Panc1 (cell line): ENCODE data around the gene POMT2. TPM values are rescaled to one million over a fixed set of nuclear protein-coding genes. Genes with fewer than 3 reads are reported as not detected.
A peak's percentile ranks its signal among the peaks of the same experiment; 100 is the strongest.

Experiments
- ATAC-seq: fragments of 200-7000 bp; cut with Tn5 transposase; 2 replicates; pipeline ENCODE4 v1.9.1; 2020; ENCODE audit warnings: mild to moderate bottlenecking, moderate library complexity
- BruUV-seq: library from RNA; stranded (reverse); fragments of 400-500 nt; replicated peaks from 2 replicates; lab custom pipeline; 2021; lab: Mats Ljungman, UMichigan
- CTCF ChIA-PET: fragments of 300-600 bp; sonication (Branson Sonifier 250); formaldehyde crosslinking; loops from one replicate; lab custom pipeline; 2022; ENCODE audit warnings: antibody characterized with exemption; lab: Charles Lee
- POLR2A ChIA-PET: fragments of 300-600 bp; sonication (Branson Sonifier 250); formaldehyde crosslinking; loops from one replicate; lab custom pipeline; 2022; ENCODE audit warnings: antibody characterized with exemption; lab: Charles Lee
- DNase-seq: peaks from one replicate; pipeline ENCODE4 v3.0.0-alpha.2; 2010; ENCODE audit warnings: low read depth, low spot score
- H3K27ac ChIP-seq: 2 replicates; pipeline ENCODE4 v1.5.1; 2011; ENCODE audit warnings: mild to moderate bottlenecking, low read length, inconsistent platforms
- H3K27me3 ChIP-seq: fragments of 200-500 bp; sonication (Bioruptor generic); 2 replicates; pipeline ENCODE4 v1.6.0; 2014; ENCODE audit warnings: low read length, inconsistent platforms; ENCODE audit not compliant: control insufficient read depth, insufficient read depth
- H3K36me3 ChIP-seq: fragments of 200-500 bp; sonication (Bioruptor generic); 2 replicates; pipeline ENCODE4 v1.5.1; 2014; ENCODE audit warnings: inconsistent platforms, mild to moderate bottlenecking, low read length, moderate library complexity; ENCODE audit not compliant: control insufficient read depth, insufficient read depth
- H3K4me1 ChIP-seq: 2 replicates; pipeline ENCODE4 v1.5.1; 2011; ENCODE audit warnings: inconsistent platforms, mild to moderate bottlenecking, low read length, moderate library complexity; ENCODE audit not compliant: control insufficient read depth, insufficient read depth
- H3K4me3 ChIP-seq, 2 experiments: 2 replicates each; pipeline ENCODE4 v1.5.1; 2011 to 2012; ENCODE audit warnings: low read depth in 2 of 2, low read length in 2 of 2, mild to moderate bottlenecking in 2 of 2, inconsistent platforms in 1 of 2, moderate library complexity in 1 of 2
- H3K9me3 ChIP-seq: fragments of 200-500 bp; sonication (Bioruptor generic); 2 replicates; pipeline ENCODE4 v1.5.1; 2014; ENCODE audit warnings: low read depth, mild to moderate bottlenecking, inconsistent platforms, low read length, moderate library complexity; ENCODE audit not compliant: control insufficient read depth, insufficient read depth
- CTCF ChIP-seq: fragments of 450-650 bp; IDR thresholded peaks from 2 replicates; pipeline ENCODE4 v1.5.1; 2017; ENCODE audit warnings: mild to moderate bottlenecking
- POLR2AphosphoS5 ChIP-seq: IDR thresholded peaks from 2 replicates; pipeline ENCODE4 v1.6.1; 2012; ENCODE audit warnings: mild to moderate bottlenecking, low read depth, low read length, moderate library complexity
- REST ChIP-seq, 2 experiments: IDR thresholded peaks; 2 replicates each; pipeline ENCODE4 v1.6.1; 2011 to 2012; ENCODE audit warnings: low read depth in 2 of 2, control low read depth in 1 of 2, low read length in 1 of 2, mild to moderate bottlenecking in 1 of 2, moderate library complexity in 1 of 2; ENCODE audit not compliant: insufficient read depth in 1 of 2
- SIN3A ChIP-seq: IDR thresholded peaks from 2 replicates; pipeline ENCODE4 v1.6.1; 2012; ENCODE audit warnings: low read depth, mild to moderate bottlenecking, low read length, moderate library complexity, borderline replicate concordance; ENCODE audit not compliant: insufficient read depth
- TCF7L2 ChIP-seq: IDR thresholded peaks from 2 replicates; pipeline ENCODE4 v1.6.1; 2011; ENCODE audit warnings: mild to moderate bottlenecking, low read depth, low read length, inconsistent platforms
- in situ Hi-C: cut with HindIII; loops from 2 replicates; pipeline ENCODE4 v1.10.0; 2016; ENCODE audit warnings: low sequenced_read_pairs, low pct_unique_long_range_greater_than_20kb
- intact Hi-C: fragments of 100-400 bp; cut with micrococcal nuclease; formaldehyde crosslinking; loops from one replicate; pipeline ENCODE4 v1.10.0; 2022; ENCODE audit not compliant: unreplicated experiment
- total RNA-seq: library from RNA; stranded (reverse); gene quantifications from one replicate; pipeline ENCODE4 v1.2.1, GENCODE V29; 2021; ENCODE audit not compliant: unreplicated experiment

Gene POMT2
- total RNA-seq, 1 experiment from 2014 or later, result 43.5 TPM

- DNase-seq (peak; percentile 66), ATAC-seq (peak; percentile 81)
- TF ChIP-seq POLR2AphosphoS5 (no peak), CTCF (no peak), SIN3A (no peak), REST (IDR thresholded peaks at IDR 0.05; ENCODE audit: insufficient read depth in 1 of 2, low read depth in 2 of 2, low read length in 1 of 2) (no peak), TCF7L2 (no peak)
- no peaks in the 10 kb centered on the region for H3K9me3 ChIP-seq
- peak overlapping the region; percentile 59 for H3K27ac ChIP-seq
- BruUV-seq, result no TSS peak
- in situ Hi-C loops, result no loop called here
- H3K4me1 ChIP-seq, result peaks cover 43% of the 10 kb centered on the region
- H3K36me3 ChIP-seq, result no peaks in the 10 kb centered on the region
- intact Hi-C loops, result no loop called here
- no peak overlapping the region for H3K4me3 ChIP-seq
- POLR2A ChIA-PET, result no interaction called here
- CTCF ChIA-PET, result interaction anchor here (1.5 kb wide), 1 partner anchor 10 kb away, joined by 8 read pairs; no protein-coding TSS in a partner anchor
- H3K27me3 ChIP-seq, result no peaks in the 10 kb centered on the region
Observed at GRCh38 chr14:77314043-77314442, 6.6 kb downstream of the POMT2 start.

- Histone ChIP-seq H3K27me3 (no peaks in the 10 kb centered on the region), H3K36me3 (no peaks in the 10 kb centered on the region), H3K4me3 (no peak overlapping the region), H3K9me3 (no peaks in the 10 kb centered on the region), H3K4me1 (peaks cover 38% of the 10 kb centered on the region), H3K27ac (peak overlapping the region; percentile 9; the same call in 1 of the 2 replicates)
- no peak for ATAC-seq
- no peak for DNase-seq
- in situ Hi-C loops (no loop called here), intact Hi-C loops (no loop called here)
- ChIA-PET POLR2A (no interaction called here), CTCF (no interaction called here)
- no TSS peak for BruUV-seq
- TF ChIP-seq POLR2AphosphoS5, result no peak
- TF ChIP-seq TCF7L2, result no peak
- no peak for TF ChIP-seq SIN3A
- TF ChIP-seq REST (IDR thresholded peaks at IDR 0.05; ENCODE audit: insufficient read depth in 1 of 2, low read depth in 2 of 2, low read length in 1 of 2), result no peak
- no peak for TF ChIP-seq CTCF
Observed at GRCh38 chr14:77313371-77313770, 7.3 kb downstream of the POMT2 start.
